NCI-H2227 (cell line): Measurements from ENCODE around the gene PTPRS.

ENCODE experiments used
- DNase-seq: peaks from one replicate; lab custom pipeline; 2025; ENCODE audit not compliant: unreplicated experiment; lab: John Stamatoyannopoulos, UW

PTPRS gene

GRCh38 chr19:5355693-5356092, 15.1 kb upstream of the PTPRS start:
- DNase-seq: no peak

- no peak for DNase-seq
Measured at GRCh38 chr19:5355076-5355475, 14.5 kb upstream of the PTPRS start.

GRCh38 chr19:5354403-5354802, 13.8 kb upstream of the PTPRS start:
- no peak for DNase-seq

- no peak for DNase-seq
Measured at GRCh38 chr19:5352229-5352763, 11.7 kb upstream of the PTPRS start.

- DNase-seq: no peak
Measured at GRCh38 chr19:5351731-5352228, 11.2 kb upstream of the PTPRS start.

GRCh38 chr19:5349041-5349440, 8.4 kb upstream of the PTPRS start:
- peak; percentile 20 for DNase-seq

- no peak for DNase-seq
Measured at GRCh38 chr19:5345895-5346386, 5.3 kb upstream of the PTPRS start.

- no peak for DNase-seq
Measured at GRCh38 chr19:5343848-5344247, 3.2 kb upstream of the PTPRS start.

- no peak for DNase-seq
Measured at GRCh38 chr19:5342573-5343201, 2.1 kb upstream of the PTPRS start.

GRCh38 chr19:5341981-5342380, 1.4 kb upstream of the PTPRS start:
- DNase-seq: no peak

- DNase-seq: no peak
Measured at GRCh38 chr19:5341448-5341820, 822 bp upstream of the PTPRS start.

GRCh38 chr19:5339950-5340636, 519 bp downstream of the PTPRS start:
- peak; percentile 46 for DNase-seq

GRCh38 chr19:5339198-5339949, 1.2 kb downstream of the PTPRS start:
- DNase-seq: peak; percentile 27

GRCh38 chr19:5338656-5339197, 1.9 kb downstream of the PTPRS start:
- DNase-seq: peak; percentile 73

- DNase-seq: no peak
Measured at GRCh38 chr19:5337708-5338655, 2.6 kb downstream of the PTPRS start.

- DNase-seq: no peak
Measured at GRCh38 chr19:5337126-5337525, 3.5 kb downstream of the PTPRS start.

- no peak for DNase-seq
Measured at GRCh38 chr19:5336195-5336965, 4.2 kb downstream of the PTPRS start.

GRCh38 chr19:5335593-5335992, 5.0 kb downstream of the PTPRS start:
- no peak for DNase-seq

GRCh38 chr19:5334824-5335500, 5.7 kb downstream of the PTPRS start:
- peak; percentile 29 for DNase-seq
